HG03039 (cell line): ENCODE results near the gene CENPP.
"Not testable (repeated sequence)": the region's sequence is repeated elsewhere in the genome, so short reads cannot be mapped to it uniquely, and the experiment has no call there.

ENCODE experiments used
- ATAC-seq: cut with Tn5 transposase; IDR thresholded peaks from one replicate; pipeline ENCODE4 v1.9.1; 2021; ENCODE audit warnings: mild to moderate bottlenecking, moderate library complexity; ENCODE audit not compliant: unreplicated experiment

CENPP gene

GRCh38 chr9:92611621-92612285 lies 286.0 kb downstream of the CENPP start:
- ATAC-seq: no peak

DNA sequence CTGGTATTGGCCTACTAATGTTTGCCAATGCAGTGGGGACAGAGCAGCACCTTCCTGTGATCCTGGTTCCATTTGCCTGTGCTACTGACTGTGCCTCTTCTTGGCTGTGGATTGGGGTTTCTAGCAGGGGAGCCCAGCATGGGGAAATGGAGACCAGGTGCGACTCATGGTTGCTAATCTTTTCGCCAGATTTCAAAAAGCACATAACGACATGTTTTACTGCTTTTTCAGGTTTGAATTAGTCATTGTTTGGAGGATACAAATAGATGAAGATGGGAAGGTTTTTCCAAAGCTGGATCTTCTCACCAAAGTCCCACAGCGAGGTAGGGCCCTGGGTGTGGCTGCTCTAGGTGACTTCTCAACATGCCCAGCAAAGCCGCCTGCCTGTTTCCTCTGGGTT lies 286.5 kb downstream of the CENPP start:
- no peak for ATAC-seq

DNA sequence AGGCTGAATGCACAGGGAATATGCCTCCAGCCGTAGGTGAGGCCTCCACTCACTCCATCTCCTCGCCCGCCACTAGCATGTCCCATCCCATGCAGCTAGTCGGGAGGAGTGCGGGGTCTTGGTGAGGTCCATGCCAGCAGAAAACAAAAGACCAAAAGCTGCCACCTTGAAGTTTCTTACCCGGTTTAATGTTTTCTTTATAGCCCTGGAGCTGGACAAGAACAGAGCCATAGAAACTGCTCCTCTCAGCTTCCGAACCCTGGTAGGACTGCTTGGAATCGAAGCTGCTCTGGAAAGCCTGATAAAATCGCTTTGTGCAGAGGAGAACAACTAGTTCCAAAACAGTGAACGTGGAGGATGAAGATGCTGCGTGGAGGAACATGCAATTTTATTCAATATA lies 287.1 kb downstream of the CENPP start:
- no peak for ATAC-seq

DNA sequence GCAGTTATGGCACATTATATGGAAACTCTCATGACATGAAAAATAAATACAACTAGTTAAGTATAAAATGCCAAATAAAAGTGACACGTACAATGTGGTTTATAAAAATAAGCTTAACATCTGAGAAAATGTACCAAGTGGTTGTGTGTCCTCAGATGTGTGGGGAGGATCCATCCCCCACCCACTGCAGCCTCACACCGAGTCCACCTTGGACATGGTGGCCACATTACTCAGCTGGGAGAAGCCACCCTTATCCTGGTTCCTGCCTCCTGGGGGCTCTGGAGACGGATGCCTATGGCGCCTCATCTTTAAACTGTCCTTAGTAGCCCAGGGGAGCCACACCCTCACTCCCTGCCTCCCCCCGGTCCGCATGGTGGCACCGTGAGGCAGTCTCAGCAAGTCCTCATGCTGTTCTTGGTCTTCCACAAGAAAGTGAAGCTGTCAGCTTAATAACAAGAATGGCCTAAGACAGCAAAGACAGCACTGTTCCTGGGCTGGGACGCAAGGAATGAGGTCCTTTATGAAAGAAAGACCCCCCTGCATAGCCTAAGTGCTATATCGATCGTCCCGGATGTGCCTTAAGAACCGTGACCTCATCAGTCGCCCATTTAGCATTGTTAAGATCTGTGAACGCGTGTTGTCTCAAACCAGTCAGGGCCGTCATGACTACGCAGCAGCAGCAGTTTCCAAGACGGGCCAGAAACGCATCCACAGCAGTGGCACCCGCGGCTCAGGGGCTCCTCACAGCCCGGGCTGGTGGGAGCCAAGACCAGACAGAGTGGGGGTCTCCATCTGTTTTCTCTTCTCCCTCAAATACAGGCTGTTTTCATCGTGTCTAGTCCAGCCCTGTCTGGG lies 287.7 kb downstream of the CENPP start:
- no peak for ATAC-seq

DNA sequence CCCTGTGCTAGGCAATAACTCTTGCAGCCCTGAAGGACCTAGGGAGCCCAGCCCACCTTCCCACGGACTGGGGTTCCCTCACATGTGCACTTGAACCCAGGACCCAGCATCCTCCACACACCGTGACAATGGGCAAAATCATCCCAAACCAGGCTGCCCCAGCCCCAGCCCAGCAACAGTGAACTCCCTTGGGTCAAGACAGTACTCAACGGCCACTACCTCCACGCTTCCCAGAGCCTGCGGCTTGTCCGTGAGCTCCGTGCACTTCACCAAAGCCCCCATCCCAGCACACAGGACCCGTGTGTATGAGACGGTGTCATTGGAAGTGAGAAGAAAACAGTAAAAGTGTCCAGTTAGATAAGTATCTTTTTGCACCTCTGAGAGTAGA lies 288.4 kb downstream of the CENPP start:
- ATAC-seq: no peak

- ATAC-seq: no peak
Observed at GRCh38 chr9:92614763-92615461, 289.2 kb downstream of the CENPP start.

DNA sequence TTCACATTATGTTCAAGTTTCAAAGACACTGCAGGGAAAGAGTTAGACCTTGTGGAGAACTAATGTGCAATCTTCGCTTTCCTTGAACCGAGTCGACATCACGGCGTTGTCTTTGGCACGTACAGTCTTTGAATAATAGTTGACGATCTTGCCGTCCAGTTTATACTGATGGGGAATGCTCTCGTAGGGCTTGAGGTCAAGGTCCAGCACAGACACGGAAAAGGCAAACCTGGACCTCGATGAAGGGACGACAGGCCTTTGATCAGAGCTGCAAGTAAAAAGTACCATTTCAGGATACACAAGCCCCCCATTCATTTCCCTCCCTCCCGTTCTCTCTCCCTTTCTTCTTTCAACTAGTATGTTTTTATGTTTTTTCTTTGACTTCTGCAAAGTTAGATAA lies 290.0 kb downstream of the CENPP start:
- ATAC-seq: no peak

DNA sequence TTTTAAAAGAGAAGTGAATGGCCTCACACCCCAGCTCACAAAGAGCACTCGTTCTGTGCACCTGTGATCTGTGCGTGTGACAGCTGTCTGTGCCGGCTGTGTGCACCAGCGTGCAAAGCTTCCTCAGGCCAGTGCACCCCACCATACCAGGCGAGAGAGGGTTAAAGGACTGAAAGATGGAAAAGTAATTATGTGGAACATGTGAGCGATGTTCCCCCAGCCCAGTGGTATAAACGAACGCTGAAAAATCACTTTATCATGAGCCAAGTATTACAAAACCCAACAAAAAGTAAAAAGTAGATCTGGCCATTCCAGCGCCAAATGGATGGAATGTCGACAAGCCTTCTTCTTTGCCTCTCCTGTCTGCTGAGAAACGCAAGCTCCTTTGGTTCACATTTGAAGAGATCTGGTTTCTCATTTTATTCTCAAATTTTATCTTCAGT lies 290.5 kb downstream of the CENPP start:
- no peak for ATAC-seq

- ATAC-seq: no peak
Observed at GRCh38 chr9:92616655-92617111, 290.9 kb downstream of the CENPP start.

- ATAC-seq: no peak
Observed at GRCh38 chr9:92617195-92617813, 291.6 kb downstream of the CENPP start.

- no peak for ATAC-seq
Observed at GRCh38 chr9:92617951-92618510, 292.3 kb downstream of the CENPP start.

DNA sequence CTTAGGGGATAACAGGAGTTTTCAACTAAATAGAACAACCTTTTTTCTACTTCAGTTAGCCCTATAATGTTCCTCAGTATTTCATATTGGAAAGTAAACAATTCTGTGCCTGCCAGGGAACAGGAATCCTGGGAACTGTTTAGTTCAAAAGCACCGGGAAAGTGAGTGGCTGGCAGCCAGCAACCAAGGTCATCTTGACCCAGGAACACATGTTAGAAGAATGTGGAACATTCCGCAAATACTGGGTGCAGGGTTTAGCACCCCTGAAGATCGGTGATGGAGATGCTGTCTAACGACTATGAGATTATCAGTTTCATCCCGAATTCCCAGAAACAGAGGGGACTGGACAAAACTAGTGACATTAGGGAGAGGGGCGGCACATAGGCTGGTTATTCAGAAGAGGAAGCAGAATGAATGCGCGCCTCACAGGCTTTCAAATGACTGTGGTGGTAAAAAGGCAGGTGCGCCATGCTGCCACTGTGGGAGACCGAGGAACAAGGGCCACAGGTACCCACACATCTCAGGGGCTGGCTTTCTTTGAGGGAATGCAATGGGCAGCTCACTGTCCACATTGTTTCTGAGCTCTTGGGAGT lies 293.0 kb downstream of the CENPP start:
- no peak for ATAC-seq

GRCh38 chr9:92619601-92620300 lies 294.0 kb downstream of the CENPP start:
- ATAC-seq: no peak

GRCh38 chr9:92620845-92621244 lies 295.1 kb downstream of the CENPP start:
- no peak for ATAC-seq

DNA sequence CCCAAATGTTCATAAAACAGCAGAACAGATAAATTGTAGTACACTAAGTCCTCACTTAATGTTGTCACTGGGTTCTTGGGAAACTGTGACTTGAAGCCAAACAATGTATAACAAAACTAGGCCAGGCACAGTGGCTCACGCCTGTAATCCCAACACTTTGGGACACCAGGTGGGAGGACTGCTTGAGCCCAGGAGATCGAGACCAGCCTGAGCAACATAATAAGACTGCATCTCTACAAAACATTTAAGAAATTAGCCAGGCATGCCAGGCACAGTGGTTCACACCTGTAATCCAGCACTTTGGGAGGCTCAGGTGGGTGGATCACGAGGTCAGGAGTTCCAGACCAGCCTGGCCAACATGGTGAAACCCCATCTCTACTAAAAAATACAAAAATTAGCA lies 298.2 kb downstream of the CENPP start:
- not testable (repeated sequence) for ATAC-seq

GRCh38 chr9:92626484-92626883 lies 300.7 kb downstream of the CENPP start:
- ATAC-seq: no peak

GRCh38 chr9:92627651-92628050 lies 301.9 kb downstream of the CENPP start:
- ATAC-seq: no peak

DNA sequence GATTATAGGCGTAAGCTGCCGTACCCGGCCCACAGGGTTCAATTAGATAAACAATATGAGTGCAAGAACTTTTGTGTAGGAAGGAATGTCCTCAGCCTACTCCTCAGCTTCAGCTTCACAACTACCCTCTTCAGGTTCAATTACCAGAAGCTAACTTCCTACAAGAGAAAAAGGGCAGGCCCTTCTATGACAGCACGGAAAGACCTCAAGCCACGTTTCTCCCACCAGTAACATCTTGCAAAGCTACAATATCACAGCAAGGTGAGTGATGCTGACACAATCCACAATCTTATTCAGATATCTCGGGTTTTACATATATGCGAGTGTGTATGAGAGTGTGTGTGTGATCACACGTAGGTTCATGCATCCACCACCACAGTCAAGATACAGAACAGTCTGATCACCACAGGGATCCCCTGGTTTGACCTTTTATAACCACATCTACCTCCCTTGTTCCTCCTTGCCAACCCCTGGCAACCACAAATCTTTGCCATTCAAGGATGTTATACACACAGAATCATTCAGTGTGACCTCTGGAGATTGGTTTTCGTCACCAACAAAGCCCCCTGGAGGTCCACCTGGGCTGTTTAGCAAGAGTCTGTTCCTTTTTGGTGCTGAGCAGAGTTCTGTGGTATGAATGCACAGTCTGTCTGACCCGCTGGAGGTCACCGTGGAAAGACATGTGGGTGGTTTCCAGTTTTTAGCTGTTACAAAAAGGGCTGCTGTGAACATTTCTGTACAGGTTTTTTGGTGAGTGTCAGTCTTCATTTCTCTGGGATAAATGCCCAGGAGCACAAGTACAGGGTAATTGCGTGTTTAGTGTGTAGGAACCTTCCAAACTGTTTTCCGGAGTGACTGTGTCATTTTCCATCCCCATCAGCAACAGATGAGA lies 305.9 kb downstream of the CENPP start:
- no peak for ATAC-seq

DNA sequence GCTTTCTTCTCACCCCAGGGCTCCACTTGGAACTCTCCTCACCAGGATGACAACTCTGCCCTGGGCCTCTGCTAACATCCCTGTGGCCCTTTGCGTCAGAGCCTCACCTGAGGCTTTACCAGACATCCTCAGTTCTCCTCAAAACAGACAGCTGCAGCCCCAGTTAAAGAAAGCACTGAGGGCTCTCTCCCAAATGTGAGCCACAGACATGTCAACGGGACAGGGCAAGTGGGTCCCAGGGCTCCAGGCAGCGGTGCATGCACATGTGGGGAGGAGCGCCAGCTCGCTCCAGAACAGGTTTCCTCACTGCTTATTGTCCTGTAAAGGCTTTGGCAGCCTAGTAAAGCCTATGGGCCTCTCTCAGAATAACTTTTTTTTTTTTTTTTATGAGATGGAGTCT lies 306.9 kb downstream of the CENPP start:
- ATAC-seq: no peak
